K562 (cell line): ENCODE measurements around the gene PCDHA9. TPM values are rescaled to one million over a fixed set of nuclear protein-coding genes. Genes with fewer than 3 reads are reported as not detected.
"Not testable (repeated sequence)": the region's sequence is repeated elsewhere in the genome, so short reads cannot be mapped to it uniquely, and the experiment has no call there.

ENCODE experiments used
- ATAC-seq: fragments of 200-7000 bp; cut with Tn5 transposase; 3 replicates; pipeline ENCODE4 v1.9.1; 2020; ENCODE audit warnings: moderate library complexity
- BruUV-seq: library from RNA; stranded (reverse); fragments of 400-500 nt; replicated peaks from 2 replicates; lab custom pipeline; 2021; lab: Mats Ljungman, UMichigan
- CTCF ChIA-PET: fragments of 300-600 bp; formaldehyde crosslinking; extraction: SDS; loops from one replicate; lab custom pipeline; 2021; ENCODE audit warnings: low intra/inter-chr PET ratio; lab: Yijun Ruan, JAX
- POLR2A ChIA-PET: fragments of 300-600, 350-650 bp; sonication (Branson Sonifier 250); formaldehyde crosslinking; extraction: SDS; loops from one replicate; lab custom pipeline; 2021; ENCODE audit warnings: antibody characterized with exemption, inconsistent platforms; lab: Yijun Ruan, JAX
- DNase-seq, 4 experiments: peaks; one replicate each; pipeline versions ENCODE4 v3.0.0 to v3.0.0-alpha.2; 2011 to 2018; ENCODE audit warnings: low spot score in 3 of 4, mixed read lengths in 3 of 4; ENCODE audit errors: extremely low read depth in 1 of 4
- FAIRE-seq: peaks from 2 replicates; lab custom pipeline; 2011; peaks lifted over from hg19 to GRCh38; lab: Jason Lieb, UNC
- H2AFZ ChIP-seq: 2 replicates; pipeline ENCODE4 v1.6.0; 2011; ENCODE audit warnings: low read depth, low read length, control low read depth, inconsistent platforms
- H3K27ac ChIP-seq: fragments of 200-600 bp; 3 replicates; pipeline ENCODE4 v1.8.0; 2011; ENCODE audit warnings: low read depth, mild to moderate bottlenecking, control low read depth, inconsistent platforms, low read length, moderate library complexity, mixed read lengths; ENCODE audit errors: extremely low read depth
- H3K27me3 ChIP-seq, 2 experiments: fragments of 300-600 bp in 1 of 2; 2 replicates in 1 of 2; 3 replicates in 1 of 2; pipeline versions ENCODE4 v1.6.0 to v1.8.0; 2011; ENCODE audit warnings: inconsistent platforms in 2 of 2, low read length in 2 of 2, mild to moderate bottlenecking in 1 of 2, mixed read lengths in 1 of 2, moderate library complexity in 1 of 2; ENCODE audit not compliant: control insufficient read depth in 2 of 2, insufficient read depth in 2 of 2
- H3K36me3 ChIP-seq: fragments of 300-600 bp; 3 replicates; pipeline ENCODE4 v1.8.0; 2011; ENCODE audit warnings: mild to moderate bottlenecking, low read length, inconsistent platforms; ENCODE audit not compliant: control insufficient read depth, insufficient read depth
- H3K4me1 ChIP-seq, 2 experiments: fragments of 200-600 bp in 1 of 2; replicated peaks in 1 of 2; 2 replicates in 1 of 2; 3 replicates in 1 of 2; pipeline versions ENCODE4 v1.5.1 to v1.8.0; 2011; ENCODE audit warnings: inconsistent platforms in 2 of 2, low read length in 2 of 2, mild to moderate bottlenecking in 1 of 2, mixed read lengths in 1 of 2, moderate library complexity in 1 of 2; ENCODE audit not compliant: control insufficient read depth in 2 of 2, insufficient read depth in 2 of 2
- H3K4me2 ChIP-seq: 2 replicates; pipeline ENCODE4 v1.6.1; 2011; ENCODE audit warnings: low read length, control low read depth, inconsistent platforms, mixed read lengths; ENCODE audit not compliant: insufficient read depth
- H3K4me3 ChIP-seq: fragments of 200-600 bp; sonication (generic), shearing (Covaris generic); 2 replicates; pipeline ENCODE4 v1.5.1; 2016; ENCODE audit warnings: control low read depth, inconsistent platforms
- H3K79me2 ChIP-seq: fragments of 200-600 bp; 3 replicates; pipeline ENCODE4 v1.8.0; 2011; ENCODE audit warnings: low read length, inconsistent platforms; ENCODE audit not compliant: control insufficient read depth, insufficient read depth
- H3K9ac ChIP-seq, 2 experiments: 2 replicates each; pipeline versions ENCODE4 v1.6.0 to v1.6.1; 2011; ENCODE audit warnings: low read depth in 2 of 2, low read length in 2 of 2, control low read depth in 1 of 2, inconsistent platforms in 1 of 2, mild to moderate bottlenecking in 1 of 2, mixed read lengths in 1 of 2; ENCODE audit not compliant: insufficient read depth in 1 of 2
- H3K9me1 ChIP-seq: one replicate; pipeline ENCODE4 v1.6.0; 2011; ENCODE audit warnings: inconsistent platforms, mild to moderate bottlenecking, low read length, moderate library complexity; ENCODE audit not compliant: control insufficient read depth, insufficient read depth
- H3K9me3 ChIP-seq: replicated peaks from 2 replicates; pipeline ENCODE4 v1.5.1; 2011; ENCODE audit warnings: low read depth, low read length, inconsistent platforms; ENCODE audit not compliant: control insufficient read depth, insufficient read depth
- H4K20me1 ChIP-seq: replicated peaks from 2 replicates; pipeline ENCODE4 v1.6.1; 2011; ENCODE audit warnings: low read length, inconsistent platforms, mixed read lengths; ENCODE audit not compliant: control insufficient read depth, insufficient read depth
- GTF2E2 ChIP-seq: fragments of 200-800 bp; sonication (Bioruptor generic); IDR thresholded peaks from 2 replicates; pipeline ENCODE4 v1.6.1; 2016; ENCODE audit warnings: missing genetic modification characterization, missing compliant biosample characterization
- PURB ChIP-seq: sonication (generic); formaldehyde crosslinking; IDR thresholded peaks from 2 replicates; pipeline ENCODE4 v1.9.0; 2021; ENCODE audit warnings: low read depth, mild to moderate bottlenecking, missing genetic modification reagents
- SMARCC2 ChIP-seq: fragments of 450-650 bp; IDR thresholded peaks from 2 replicates; pipeline ENCODE4 v1.6.1; 2017; ENCODE audit warnings: antibody characterized with exemption, moderate library complexity, mild to moderate bottlenecking, low read depth
- ZNF175 ChIP-seq: fragments of 200-800 bp; sonication (Bioruptor generic); IDR thresholded peaks from 2 replicates; pipeline ENCODE4 v1.6.1; 2016; ENCODE audit warnings: low read depth, mild to moderate bottlenecking, missing genetic modification characterization, missing compliant biosample characterization
- WGBS: fragments of 100-300 bp; shearing (Covaris generic); methylation state at CpG from one replicate; pipeline ENCODE4 v1.1.6; 2016; ENCODE audit warnings: low coverage, mixed read lengths; ENCODE audit not compliant: insufficient coverage; ENCODE audit errors: missing lambda C conversion rate; 5-methylcytosine and 5-hydroxymethylcytosine counted together
- in situ Hi-C: fragments of 300-500 bp; cut with MboI; formaldehyde crosslinking; loops from 4 replicates; pipeline ENCODE4 v1.15.0; 2018; ENCODE audit warnings: inconsistent platforms, mixed read lengths
- intact Hi-C: fragments of 100-400 bp; cut with micrococcal nuclease; formaldehyde crosslinking; loops from 2 replicates; pipeline ENCODE4 v1.14.2; 2022
- polyA plus RNA-seq, 8 experiments: library from polyadenylated mRNA; depleted of rRNA in 4 of 8; stranded (reverse) in 5 of 8; unstranded in 3 of 8; fragments of >200 nt; fragmentation: Nextera tagmentation in 2 of 8; fragmentation: Illumina TruSeq in 1 of 8; extraction: Ambion mirVana in 2 of 8; extraction: Trizol in 1 of 8; gene quantifications; 2 replicates each; pipeline versions ENCODE4 v1.2.1 to v1.2.3, GENCODE V29; 2011 to 2014; ENCODE audit warnings: inconsistent platforms in 1 of 8, missing spikeins in 1 of 8
- total RNA-seq, 7 experiments: library from RNA; depleted of rRNA in 6 of 7; stranded (reverse); fragments of >200 nt in 6 of 7; fragmentation: Illumina TruSeq in 2 of 7; extraction: Trizol in 2 of 7; gene quantifications; 2 replicates each; pipeline versions ENCODE4 v1.2.1 to v1.2.3, GENCODE V29; 2011 to 2021; ENCODE audit warnings: low replicate concordance in 1 of 7
- TF ChIP-seq, protein P1 (sequence below): sonication (generic); IDR thresholded peaks from 2 replicates; pipeline ENCODE4 v1.6.1; 2016
- TF ChIP-seq, protein P2 (sequence below), 3 experiments: fragments of 200-800 bp in 1 of 3; sonication (Bioruptor generic) in 1 of 3; sonication (generic) in 1 of 3; formaldehyde crosslinking in 1 of 3; IDR thresholded peaks; 2 replicates each; pipeline versions ENCODE4 v1.6.1 to v1.8.0; 2016 to 2022; ENCODE audit warnings: mild to moderate bottlenecking in 2 of 3, missing compliant biosample characterization in 2 of 3, missing genetic modification characterization in 2 of 3, missing genetic modification reagents in 1 of 3

Gene PCDHA9
- total and polyA plus RNA-seq, 9 of the 15 experiments (the other 6 are each of a cell fraction or from before 2014, with no cell fraction given), result not detected

DNA sequence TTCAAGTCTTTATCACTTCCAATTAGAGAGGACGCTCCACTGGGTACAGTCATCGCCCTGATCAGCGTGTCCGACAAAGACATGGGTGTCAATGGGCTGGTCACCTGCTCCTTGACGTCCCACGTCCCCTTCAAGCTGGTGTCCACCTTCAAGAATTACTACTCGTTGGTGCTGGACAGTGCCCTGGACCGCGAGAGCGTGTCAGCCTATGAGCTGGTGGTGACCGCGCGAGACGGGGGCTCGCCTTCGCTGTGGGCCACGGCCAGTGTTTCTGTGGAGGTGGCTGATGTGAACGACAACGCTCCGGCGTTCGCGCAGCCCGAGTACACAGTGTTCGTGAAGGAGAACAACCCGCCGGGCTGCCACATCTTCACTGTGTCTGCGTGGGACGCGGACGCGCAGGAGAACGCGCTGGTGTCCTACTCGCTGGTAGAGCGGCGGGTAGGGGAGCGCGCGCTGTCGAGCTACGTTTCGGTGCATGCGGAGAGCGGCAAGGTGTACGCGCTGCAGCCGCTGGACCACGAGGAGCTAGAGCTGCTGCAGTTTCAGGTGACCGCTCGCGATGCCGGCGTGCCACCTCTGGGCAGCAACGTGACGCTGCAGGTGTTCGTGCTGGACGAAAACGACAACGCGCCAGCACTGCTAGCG lies 39.8 kb upstream of the PCDHA9 start:
- intact Hi-C loops, H3K4me2 ChIP-seq, H4K20me1 ChIP-seq, H3K27ac ChIP-seq, H3K4me1 ChIP-seq, FAIRE-seq, H2AFZ ChIP-seq, DNase-seq, ATAC-seq, CTCF ChIA-PET, H3K4me3 ChIP-seq, H3K27me3 ChIP-seq, H3K9me3 ChIP-seq, H3K36me3 ChIP-seq, H3K9me1 ChIP-seq, BruUV-seq, H3K9ac ChIP-seq, H3K79me2 ChIP-seq, in situ Hi-C loops, POLR2A ChIA-PET: not testable (repeated sequence)
- 47% methylated on average over 50 of the region's 62 CpGs for WGBS

- Histone ChIP-seq H3K9ac (no peak overlapping the region), H3K79me2 (no peaks in the 10 kb centered on the region), H3K4me3 (no peak overlapping the region), H3K4me2 (no peak overlapping the region), H2AFZ (no peak overlapping the region), H3K9me3 (no peaks in the 10 kb centered on the region; the same call in 1 of the 2 replicates), H3K9me1 (no peaks in the 10 kb centered on the region), H3K27ac (no peak overlapping the region), H3K4me1 (peaks cover 0 to 5% of the 10 kb centered on the region in 2 experiments; a peak in 2 of 5 replicates), H3K27me3 (no peaks in the 10 kb centered on the region), H3K36me3 (no peaks in the 10 kb centered on the region), H4K20me1 (no peaks in the 10 kb centered on the region)
- no peak for DNase-seq
- BruUV-seq, result no TSS peak
- in situ Hi-C loops, result no loop called here
- TF ChIP-seq PURB, result no peak
- TF ChIP-seq, protein P1, sequence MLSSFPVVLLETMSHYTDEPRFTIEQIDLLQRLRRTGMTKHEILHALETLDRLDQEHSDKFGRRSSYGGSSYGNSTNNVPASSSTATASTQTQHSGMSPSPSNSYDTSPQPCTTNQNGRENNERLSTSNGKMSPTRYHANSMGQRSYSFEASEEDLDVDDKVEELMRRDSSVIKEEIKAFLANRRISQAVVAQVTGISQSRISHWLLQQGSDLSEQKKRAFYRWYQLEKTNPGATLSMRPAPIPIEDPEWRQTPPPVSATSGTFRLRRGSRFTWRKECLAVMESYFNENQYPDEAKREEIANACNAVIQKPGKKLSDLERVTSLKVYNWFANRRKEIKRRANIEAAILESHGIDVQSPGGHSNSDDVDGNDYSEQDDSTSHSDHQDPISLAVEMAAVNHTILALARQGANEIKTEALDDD, result no peak
- TF ChIP-seq, protein P2, sequence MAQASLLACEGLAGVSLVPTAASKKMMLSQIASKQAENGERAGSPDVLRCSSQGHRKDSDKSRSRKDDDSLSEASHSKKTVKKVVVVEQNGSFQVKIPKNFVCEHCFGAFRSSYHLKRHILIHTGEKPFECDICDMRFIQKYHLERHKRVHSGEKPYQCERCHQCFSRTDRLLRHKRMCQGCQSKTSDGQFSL (CRISPR knock-in tag; IDR thresholded peaks at IDR 0.05), result no peak
- TF ChIP-seq, protein P2 (tag; IDR thresholded peaks at IDR 0.05), result no peak
- no peak for TF ChIP-seq ZNF175 (CRISPR knock-in tag)
- no peak for TF ChIP-seq SMARCC2
- no peak for TF ChIP-seq GTF2E2 (tag)
- ATAC-seq, result no peak
- ChIA-PET POLR2A (no interaction called here), CTCF (no interaction called here)
- WGBS, result 39% methylated on average over 32 of the region's 43 CpGs
- no peak for FAIRE-seq
- intact Hi-C loops, result no loop called here
Measured at GRCh38 chr5:140808889-140809291, 39.3 kb upstream of the PCDHA9 start.
